MM.1S (cell line): ENCODE measurements around the gene TP53I3.

Experiments
- EZH2 ChIP-seq: fragments of 300-600 bp; sonication (generic); optimal IDR thresholded peaks from 2 replicates; pipeline ENCODE3; 2017; ENCODE audit warnings: low read depth, mild to moderate bottlenecking, antibody characterized with exemption, low read length, mixed read lengths
- TF ChIP-seq, protein P1 (sequence below): fragments of 300-600 bp; sonication (generic); IDR thresholded peaks from 2 replicates; pipeline ENCODE4 v1.5.1; 2016; ENCODE audit warnings: antibody characterized with exemption, low read length, mixed read lengths

DNA sequence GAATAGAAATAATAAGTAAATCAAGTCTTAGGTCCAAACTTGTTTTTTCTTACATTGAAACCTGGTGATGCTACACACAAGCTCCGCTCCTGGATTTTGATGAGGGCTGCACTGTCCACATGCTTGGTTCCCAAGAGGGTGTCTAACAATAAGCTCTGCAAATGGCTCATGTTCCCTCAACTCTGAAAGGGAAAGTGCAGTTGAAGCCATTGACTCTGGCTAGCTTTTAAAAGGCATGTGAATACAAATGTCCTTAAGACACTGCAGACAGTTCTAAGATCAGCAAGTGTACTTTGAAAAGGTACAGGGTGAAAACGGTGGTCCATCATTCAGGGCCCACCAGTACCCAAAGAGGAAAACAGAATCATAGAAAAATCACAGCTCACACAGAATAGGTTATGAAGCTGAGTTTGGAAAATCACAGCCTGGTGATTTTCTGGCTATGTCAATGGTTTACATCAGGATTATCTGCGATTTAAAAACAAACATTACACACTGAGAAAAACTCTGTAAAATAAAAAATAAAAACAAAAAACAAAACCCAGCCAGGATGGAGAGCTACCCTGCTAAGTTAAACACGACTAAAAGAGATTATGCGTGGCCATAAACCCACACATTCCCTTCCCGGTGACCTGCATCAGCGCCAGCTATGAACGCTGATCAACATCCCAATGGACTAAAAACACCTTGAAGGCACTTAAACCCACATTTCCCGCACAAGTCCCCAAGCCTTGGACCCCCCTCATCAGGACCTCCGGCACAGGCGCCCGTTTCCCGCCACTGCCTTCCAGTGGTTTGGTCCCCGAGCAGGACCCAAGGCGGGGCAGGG lies 37.9 kb upstream of the TP53I3 start:
- TF ChIP-seq, protein P1, sequence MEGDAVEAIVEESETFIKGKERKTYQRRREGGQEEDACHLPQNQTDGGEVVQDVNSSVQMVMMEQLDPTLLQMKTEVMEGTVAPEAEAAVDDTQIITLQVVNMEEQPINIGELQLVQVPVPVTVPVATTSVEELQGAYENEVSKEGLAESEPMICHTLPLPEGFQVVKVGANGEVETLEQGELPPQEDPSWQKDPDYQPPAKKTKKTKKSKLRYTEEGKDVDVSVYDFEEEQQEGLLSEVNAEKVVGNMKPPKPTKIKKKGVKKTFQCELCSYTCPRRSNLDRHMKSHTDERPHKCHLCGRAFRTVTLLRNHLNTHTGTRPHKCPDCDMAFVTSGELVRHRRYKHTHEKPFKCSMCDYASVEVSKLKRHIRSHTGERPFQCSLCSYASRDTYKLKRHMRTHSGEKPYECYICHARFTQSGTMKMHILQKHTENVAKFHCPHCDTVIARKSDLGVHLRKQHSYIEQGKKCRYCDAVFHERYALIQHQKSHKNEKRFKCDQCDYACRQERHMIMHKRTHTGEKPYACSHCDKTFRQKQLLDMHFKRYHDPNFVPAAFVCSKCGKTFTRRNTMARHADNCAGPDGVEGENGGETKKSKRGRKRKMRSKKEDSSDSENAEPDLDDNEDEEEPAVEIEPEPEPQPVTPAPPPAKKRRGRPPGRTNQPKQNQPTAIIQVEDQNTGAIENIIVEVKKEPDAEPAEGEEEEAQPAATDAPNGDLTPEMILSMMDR: no peak
- TF ChIP-seq EZH2: no peak
